ENCODE measurements around the gene ENDOD1.
"Not testable (repeated sequence)": the region's sequence is repeated elsewhere in the genome, so short reads cannot be mapped to it uniquely, and the experiment has no call there.

The ENDOD1 gene

GRCh38 chr11:95134491-95134890 lies 44.8 kb downstream of the ENDOD1 start:
- no peak for TF ChIP-seq CTCF (conservative IDR thresholded peaks at IDR 0.05; ENCODE audit: low read depth, low read length)
- DNase-seq (ENCODE audit: low read depth): no peak
- H3K4me3 ChIP-seq (ENCODE audit: low read length): no peak overlapping the region

DNA sequence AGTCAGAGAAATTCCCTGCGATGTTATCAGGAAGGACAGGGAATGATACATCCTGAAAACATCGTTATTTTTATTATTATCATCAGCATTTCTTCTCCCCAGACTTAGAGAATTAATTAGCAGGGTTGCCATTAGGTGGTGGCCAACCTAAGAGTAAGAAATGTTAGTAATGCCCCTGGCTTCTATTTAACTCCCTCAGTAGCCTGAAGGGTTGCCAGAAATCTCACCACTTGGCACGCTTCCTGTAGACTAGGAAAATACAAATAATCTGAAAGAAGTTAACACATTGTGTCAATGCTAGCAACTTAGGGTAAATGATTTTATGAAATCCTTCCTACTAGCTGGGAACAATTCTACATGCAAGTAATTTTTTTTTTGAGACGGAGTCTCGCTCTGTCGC lies 45.5 kb downstream of the ENDOD1 start:
- no peak overlapping the region for H3K4me3 ChIP-seq (ENCODE audit: low read length)
- TF ChIP-seq CTCF (conservative IDR thresholded peaks at IDR 0.05; ENCODE audit: low read depth, low read length): no peak
- no peak for DNase-seq (ENCODE audit: low read depth)

GRCh38 chr11:95135880-95136279 lies 46.2 kb downstream of the ENDOD1 start:
- no peak overlapping the region for H3K4me3 ChIP-seq (ENCODE audit: low read length)
- no peak for DNase-seq (ENCODE audit: low read depth)
- no peak for TF ChIP-seq CTCF (conservative IDR thresholded peaks at IDR 0.05; ENCODE audit: low read depth, low read length)

DNA sequence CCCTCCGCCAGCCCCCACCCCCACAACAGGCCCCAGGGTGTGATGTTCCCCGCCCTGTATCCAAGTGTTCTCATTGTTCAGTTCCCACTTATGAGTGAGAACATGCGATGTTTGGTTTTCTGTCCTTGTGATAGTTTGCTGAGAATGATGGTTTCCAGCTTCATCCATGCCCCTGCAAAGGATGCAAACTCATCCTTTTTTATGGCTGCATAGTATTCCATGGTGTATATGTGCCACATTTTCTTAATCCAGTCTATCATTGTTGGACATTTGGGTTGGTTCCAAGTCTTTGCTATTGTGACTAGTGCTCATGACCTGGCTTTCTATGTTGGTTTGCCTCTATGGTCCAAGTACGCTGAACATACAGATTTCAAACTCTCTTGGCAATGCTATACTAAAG lies 47.1 kb downstream of the ENDOD1 start:
- not testable (repeated sequence) for DNase-seq (ENCODE audit: low read depth); H3K4me3 ChIP-seq (ENCODE audit: low read length)

DNA sequence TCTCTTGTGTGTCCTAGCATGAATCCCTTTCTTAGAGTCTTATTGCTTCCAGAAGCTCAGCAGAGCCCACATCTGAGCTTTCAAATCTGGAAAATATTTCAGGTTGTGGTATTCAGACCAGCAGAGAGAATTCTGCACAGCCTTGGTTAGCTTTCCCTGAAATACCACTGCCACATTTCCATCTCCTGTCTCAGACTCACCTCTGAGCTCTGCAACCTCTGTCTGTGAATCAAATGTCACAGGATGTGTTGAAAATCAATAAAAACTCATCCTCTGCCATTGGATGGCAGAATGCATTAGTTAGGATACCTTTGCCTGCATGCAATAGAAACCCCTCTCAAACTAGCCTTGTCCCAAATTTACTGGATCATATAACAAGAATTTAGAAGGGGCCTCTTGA lies 47.7 kb downstream of the ENDOD1 start:
- no peak for DNase-seq (ENCODE audit: low read depth)
- TF ChIP-seq CTCF (conservative IDR thresholded peaks at IDR 0.05; ENCODE audit: low read depth, low read length): no peak

DNA sequence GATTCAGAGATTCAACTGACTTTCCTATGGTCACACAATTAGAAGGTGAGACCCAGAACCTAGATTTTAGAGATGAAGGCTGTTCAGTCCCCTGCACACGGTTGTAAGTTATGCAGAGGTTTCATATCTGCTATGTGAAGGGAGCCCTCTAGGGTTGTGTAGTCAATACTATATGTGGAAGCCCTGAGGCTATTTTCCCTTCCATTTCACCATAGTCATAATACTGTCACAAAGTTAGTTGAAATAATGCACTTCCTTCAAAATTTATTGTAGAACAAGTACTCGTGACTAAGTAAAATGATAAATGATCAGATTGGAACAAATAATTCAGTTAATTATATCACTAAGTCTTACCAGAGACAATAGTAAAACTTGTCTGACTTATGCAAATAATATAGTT lies 48.8 kb downstream of the ENDOD1 start:
- TF ChIP-seq CTCF (conservative IDR thresholded peaks at IDR 0.05; ENCODE audit: low read depth, low read length): peak; percentile 49
- DNase-seq (ENCODE audit: low read depth): no peak
- no peak overlapping the region for H3K4me3 ChIP-seq (ENCODE audit: low read length)

More for the DNA sequence above, 47.7 kb downstream of the ENDOD1 start:
- no peak overlapping the region for H3K4me3 ChIP-seq (ENCODE audit: low read length)

- no peak for DNase-seq (ENCODE audit: low read depth)
- no peak for TF ChIP-seq CTCF (conservative IDR thresholded peaks at IDR 0.05; ENCODE audit: low read depth, low read length)
- H3K4me3 ChIP-seq (ENCODE audit: low read length): no peak overlapping the region
Measured at GRCh38 chr11:95140397-95141033, 50.9 kb downstream of the ENDOD1 start.

All from retinal pigment epithelial cell (primary cell).